NCI-H2107 (cell line): ENCODE data around the gene TBCD.
"Not testable (repeated sequence)": the region's sequence is repeated elsewhere in the genome, so short reads cannot be mapped to it uniquely, and the experiment has no call there.

ENCODE experiments used
- DNase-seq: peaks from one replicate; lab custom pipeline; 2025; lab: John Stamatoyannopoulos, UW

The TBCD gene

DNA sequence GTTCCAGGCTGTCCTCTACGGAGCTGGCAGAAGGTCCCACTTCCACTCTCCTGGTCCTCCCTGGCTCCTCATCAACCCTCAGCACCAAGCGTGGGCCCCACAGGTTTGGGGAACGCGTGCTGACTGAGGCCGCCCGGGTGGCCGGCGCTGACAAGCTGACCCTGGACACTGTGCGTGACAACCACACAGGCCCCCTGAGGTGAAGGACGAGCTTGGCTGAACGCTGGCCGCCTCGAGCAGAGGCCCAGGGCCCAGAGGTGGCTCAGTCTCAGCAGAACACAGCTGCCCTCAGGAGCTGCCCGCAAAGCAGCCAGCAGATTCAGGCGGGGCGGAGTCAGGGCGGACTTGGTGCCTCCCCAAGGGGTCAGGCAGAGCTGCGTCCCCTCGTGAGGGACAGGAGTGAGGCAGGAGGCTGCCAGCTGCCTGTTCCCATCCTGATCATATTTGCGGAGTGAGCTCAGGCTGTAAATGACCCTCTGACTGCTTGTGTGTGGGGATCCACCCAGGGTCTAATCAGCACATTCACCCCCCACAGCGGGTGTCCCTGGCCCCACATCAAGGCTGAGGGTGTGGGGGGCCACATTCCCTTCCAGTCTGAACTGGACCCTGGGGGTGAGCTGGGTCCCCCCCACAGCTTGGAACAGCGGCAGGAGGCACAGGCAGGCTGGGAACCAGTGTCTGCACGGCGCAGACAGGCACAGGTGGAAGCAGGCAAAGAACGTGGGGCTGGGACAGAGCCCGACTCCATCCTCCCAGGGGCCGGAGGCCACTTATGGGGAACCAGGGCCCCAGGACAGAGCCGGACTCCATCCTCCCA lies 222.5 kb downstream of the TBCD start:
- no peak for DNase-seq

DNA sequence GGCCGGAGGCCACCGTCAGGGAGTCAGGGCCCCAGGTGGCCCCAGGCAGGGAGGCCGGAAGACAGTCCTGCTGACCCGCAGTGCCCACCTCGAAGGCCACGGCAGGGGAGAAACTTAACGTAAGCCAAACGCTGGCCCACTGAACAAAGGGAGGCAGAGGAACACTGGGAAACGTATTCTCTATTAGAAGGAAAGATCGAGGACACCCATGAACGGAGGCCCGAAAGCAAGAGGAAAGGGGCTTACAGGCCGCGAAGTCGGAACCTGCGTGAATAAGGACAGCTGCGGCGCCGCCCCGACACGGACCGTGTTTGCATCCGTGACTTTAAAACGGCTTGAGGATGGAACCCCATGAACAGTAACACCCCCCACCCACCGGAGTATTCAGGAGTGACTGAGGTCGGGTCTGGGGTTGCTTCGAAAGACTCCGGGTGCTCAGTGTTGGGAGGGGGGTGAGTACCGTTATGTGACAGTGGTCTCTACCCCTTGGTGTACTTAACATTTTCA lies 225.2 kb downstream of the TBCD start:
- DNase-seq, result no peak

DNA sequence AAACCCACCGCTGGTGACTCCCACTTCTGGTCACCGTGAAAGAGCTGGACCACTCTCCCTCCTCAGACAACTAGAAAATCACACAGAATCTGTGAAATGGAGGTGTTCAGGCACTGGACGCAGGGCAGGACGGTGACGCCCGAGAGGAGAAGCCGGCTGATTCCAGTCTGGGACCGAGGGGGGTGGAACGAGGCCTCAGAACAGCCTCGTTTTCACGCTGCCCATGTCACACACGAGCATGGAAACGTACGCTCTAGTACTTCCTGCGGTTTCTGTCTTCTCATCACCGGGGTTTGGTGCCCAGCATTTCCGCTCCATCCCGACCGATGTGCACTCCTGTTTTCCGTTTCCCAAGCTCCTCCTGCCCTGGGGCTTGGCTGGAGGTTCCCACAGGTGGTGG lies 225.7 kb downstream of the TBCD start:
- no peak for DNase-seq

DNA sequence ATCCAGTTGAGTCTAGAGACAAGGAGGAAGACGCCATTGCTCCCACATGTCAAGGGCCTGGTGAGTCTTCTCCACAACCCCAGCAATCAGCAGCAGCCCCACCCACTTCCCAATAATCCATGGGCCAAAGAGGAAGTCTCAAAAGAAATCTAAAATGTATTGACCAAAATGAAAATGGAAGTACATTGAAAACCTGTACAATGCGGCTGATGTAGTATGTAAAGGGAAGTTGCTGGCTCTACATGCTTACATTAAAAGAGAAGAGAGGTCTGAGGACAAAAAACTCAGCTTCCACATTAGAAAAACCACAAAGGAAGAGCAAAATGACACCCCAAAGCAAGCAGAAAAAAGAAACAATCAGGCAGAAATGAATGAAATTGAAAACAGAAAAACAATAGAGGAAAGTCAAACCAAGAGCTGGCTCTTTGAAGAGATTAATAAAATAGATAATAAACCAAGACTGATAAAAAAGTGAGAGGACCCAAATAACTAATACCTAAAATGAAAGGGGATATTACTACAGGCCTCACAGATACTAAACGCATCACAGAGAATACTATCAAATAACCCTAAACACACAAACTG lies 227.0 kb downstream of the TBCD start:
- no peak for DNase-seq

DNA sequence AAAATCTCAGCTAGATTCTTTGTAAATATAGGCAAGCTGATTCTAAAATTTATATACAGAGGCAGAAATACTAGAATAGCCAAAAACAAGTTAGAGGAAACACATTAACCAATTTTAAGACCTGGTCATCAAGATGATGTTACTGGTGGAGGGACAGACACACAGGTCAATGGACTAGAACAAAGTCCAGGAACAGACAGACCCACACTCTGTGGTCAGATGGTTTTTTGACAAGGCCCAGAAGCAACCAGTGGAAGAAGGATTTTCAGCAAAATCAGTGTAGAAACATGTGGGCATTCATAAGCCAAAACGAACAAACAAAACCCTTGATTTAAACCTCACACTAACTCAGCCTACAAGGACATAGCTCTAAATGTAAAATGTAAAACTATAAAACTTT lies 227.9 kb downstream of the TBCD start:
- DNase-seq, result no peak

DNA sequence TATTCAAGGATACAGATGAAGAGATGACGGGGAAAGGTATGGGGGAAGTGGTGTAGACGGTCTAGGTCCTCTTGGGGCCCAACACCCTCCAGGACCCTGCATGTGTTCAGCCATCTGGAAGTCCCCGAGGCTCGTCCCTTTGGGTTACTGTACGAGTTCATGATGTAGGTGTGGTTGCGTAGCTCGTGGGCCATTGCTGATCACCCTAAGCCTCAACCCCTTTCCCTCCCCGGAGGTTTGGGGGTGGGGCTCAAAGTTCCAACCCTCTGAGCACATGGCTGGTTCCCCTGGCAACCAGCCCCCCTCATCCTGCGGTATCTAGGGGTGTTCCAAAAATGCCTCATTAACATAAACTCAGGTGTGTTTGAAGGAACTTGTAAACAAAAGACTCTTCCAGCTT lies 228.8 kb downstream of the TBCD start:
- no peak for DNase-seq

DNA sequence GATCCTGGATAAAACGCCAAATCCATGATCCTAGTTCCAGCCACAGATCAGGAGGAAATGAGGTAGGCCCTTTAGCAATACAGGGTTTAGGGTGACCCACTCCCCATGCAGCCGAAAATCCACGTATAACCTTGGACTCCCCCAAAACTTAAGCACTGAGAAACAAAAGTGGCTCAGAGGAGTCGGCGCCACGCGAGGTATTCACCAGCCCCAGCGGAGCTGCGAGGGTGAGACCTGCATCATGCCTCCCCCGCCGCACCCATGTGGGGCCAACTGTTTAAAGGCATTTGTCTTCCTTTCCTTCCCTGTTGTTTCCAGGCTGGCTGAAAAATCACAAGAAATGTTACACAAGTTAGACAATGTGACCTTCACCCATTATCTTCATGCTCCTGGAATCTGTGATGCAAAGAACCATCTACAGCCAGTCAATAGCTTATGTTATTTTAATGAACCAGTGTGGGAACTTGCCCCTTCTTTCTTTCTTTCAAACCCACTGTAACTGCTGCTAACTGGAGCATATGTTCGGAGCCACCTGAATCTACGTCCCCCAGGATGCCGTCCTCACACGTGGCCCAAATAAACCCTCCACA lies 229.4 kb downstream of the TBCD start:
- no peak for DNase-seq

DNA sequence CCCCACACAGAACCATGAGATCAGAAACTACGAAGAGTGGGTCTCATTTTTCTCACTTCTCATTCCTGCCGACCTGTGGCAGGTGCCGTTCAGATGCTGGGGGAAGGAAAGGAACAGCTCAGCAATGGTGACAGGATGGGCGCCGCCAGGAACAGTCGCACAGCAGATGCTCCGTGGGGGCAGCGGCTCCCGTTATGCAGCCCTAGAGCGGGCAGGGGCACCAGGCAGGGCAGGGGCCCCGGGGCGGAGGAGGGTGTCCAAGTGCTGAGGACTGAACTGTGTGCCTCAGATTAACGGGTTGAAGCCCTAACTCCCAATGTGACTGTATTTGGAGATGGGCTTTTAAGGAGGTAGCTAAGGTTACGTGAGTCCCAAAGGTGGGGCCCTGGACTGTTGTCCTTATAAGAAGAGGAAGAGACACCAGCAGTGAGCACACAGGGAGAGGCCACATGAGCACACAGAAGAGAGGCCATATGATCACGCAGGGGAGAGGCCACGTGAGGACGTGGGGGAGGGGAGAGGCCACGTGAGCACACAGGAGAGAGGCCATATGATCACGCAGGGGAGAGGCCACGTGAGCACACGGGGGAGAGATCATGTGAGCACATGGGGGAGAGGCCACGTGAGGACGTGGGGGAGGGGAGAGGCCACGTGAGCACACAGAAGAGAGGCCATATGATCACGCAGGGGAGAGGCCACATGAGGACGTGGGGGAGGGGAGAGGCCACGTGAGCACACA lies 231.8 kb downstream of the TBCD start:
- no peak for DNase-seq

DNA sequence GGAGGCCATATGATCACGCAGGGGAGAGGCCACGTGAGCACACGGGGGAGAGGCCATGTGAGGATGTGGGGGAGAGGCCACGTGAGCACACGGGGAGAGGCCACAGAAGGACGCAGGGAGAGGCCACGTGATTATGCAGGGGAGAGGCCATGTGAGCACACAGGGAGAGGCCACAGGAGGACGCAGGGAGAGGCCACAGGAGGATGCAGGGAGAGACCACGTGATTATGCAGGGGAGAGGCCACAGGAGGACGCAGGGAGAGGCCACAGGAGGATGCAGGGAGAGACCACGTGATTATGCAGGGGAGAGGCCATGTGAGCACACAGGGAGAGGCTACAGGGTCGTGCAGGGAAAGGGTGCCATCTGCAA lies 232.4 kb downstream of the TBCD start:
- not testable (repeated sequence) for DNase-seq

DNA sequence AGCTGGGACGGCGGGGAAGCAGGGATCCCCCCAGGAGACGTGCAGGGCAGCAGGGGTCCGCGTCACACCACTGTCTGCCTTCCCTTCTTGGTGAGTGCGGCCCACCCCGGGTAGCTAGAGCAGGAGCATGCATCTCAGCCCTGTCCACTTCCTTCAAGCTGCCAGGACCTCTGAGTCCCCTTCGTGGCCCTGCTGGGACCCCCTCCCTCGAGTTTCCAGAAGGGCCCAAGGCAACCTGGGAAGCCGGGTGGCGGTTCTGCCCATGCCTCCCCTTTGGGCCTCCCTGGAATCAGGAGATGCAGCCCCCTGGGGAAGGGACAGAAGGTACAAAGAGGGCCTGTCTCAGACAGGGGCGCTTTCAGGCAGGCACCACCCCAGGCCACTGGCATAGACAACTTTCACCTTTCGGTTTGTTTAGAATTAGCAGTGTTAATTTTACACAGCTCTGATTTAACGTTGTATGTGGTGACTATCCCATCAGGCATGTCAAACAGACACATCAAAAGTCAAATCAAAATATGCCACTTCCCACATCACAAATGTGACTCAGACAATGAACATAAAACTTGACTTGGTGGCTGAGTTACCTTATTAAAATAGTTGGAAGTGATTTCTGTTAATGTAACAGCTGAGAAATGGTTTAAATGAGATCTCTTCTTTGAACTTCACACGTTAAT lies 233.0 kb downstream of the TBCD start:
- DNase-seq, result no peak

DNA sequence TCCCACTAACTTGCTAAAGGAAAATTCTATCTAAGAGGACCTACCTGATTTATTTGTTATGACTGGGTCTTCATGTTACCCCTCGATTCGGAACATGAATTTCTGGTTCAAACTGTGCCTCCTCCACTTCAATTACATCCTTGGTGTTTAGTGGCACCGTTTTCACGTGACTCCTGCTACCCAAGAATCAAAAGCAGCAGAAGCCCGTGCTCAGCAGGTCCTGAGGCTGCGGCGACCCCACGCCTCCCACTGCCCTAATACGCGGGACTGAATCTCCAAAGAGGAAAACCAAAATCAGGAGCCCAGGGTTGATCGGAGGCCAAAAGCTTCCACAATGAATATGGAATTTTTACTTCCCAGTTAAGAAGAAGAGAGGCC lies 233.6 kb downstream of the TBCD start:
- DNase-seq, result no peak

DNA sequence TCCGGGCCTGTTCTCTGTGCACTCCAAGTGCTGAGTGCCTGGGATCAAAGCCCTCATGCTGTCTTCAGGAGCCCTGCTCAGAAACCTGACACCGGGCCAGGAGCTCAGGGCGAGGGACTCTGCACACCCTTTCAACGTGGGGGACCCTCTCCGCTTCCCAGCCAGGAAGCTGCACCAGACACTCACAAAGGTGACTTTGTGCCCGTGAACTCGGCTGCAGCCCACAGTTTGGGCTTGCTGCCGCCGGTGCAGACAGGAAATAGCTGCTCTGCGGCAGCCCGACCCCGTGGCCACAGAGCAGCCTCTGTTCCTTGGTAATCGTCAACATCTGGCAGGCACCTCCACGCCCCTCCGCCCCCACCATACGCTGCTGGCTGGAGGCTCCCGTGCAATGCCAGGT lies 234.1 kb downstream of the TBCD start:
- DNase-seq, result no peak

DNA sequence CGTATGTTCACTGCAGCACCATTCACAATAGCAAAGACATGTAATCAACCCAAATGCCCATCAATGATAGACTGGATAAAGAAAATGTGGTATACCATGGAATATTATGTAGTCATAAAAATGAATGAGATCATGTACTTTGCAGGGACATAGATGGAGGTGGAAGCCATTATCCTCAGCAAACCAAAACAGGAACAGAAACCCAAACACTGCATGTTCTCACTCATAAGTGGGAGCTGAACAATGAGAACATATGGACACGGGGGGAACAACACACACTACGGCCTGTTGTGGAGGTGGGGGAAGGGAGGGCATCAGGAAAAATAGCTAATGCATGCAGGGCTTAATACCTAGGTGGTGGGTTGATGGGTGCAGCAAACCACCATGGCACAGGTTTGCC lies 237.2 kb downstream of the TBCD start:
- DNase-seq, result not testable (repeated sequence)

DNA sequence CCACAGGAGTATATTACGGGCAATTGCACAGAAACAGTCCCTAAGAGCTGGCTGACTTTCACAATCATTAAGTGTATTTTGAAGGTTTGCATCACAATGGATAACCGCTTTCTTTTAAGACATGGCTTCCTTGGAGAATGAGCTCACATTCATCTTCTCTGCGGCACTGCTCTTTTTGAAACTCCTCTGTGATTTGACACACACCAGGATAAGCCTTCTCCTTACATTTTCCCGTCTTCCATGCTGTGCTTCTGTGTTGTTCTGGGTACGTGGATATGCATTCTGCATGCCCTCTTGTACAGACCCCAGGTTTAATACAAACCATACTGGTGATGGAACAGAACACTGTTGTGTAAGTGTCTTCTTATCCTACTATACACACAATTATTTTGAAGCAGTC lies 238.0 kb downstream of the TBCD start:
- no peak for DNase-seq

DNA sequence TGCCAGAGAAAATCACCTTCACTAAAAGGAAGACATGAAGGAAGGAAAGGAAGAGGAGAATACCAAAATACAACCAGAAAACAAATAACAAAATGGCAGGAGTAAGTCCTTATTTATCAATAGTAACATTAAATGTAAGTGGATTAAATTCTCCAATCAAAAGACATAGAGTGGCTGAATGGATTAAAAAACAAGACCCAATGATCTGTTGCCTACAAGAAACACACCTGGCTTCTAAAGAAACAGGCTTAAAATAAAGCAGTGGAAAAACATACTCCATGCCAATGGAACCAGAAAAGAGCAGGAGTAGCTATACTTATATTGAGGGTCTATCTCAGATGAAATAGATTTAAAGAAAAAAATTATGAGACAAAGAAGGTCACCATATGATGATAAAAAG lies 241.1 kb downstream of the TBCD start:
- DNase-seq, result no peak
